Osteoblast (primary cell): Measurements from ENCODE around the gene FAM199X. TPM values are rescaled to one million over a fixed set of nuclear protein-coding genes. Genes with fewer than 3 reads are reported as not detected.

Experiments used
- DNase-seq: peaks from one replicate; pipeline ENCODE4 v3.0.0; 2011; ENCODE audit warnings: low spot score, mixed read lengths; ENCODE audit not compliant: insufficient read length; ENCODE audit errors: missing footprints
- H2AFZ ChIP-seq: 2 replicates; pipeline ENCODE4 v1.6.0; 2011; ENCODE audit warnings: mild to moderate bottlenecking, low read length
- H3K27ac ChIP-seq: 2 replicates; pipeline ENCODE4 v1.5.1; 2011; ENCODE audit warnings: mild to moderate bottlenecking, low read depth, low read length, moderate library complexity
- H3K27me3 ChIP-seq: 2 replicates; pipeline ENCODE4 v1.6.0; 2012; ENCODE audit warnings: mild to moderate bottlenecking, control low read depth, inconsistent platforms, low read length, moderate library complexity; ENCODE audit not compliant: insufficient read depth
- H3K36me3 ChIP-seq: 2 replicates; pipeline ENCODE4 v1.5.1; 2011; ENCODE audit warnings: mild to moderate bottlenecking, low read length, control low read depth, moderate library complexity; ENCODE audit not compliant: insufficient read depth
- H3K4me1 ChIP-seq: 2 replicates; pipeline ENCODE4 v1.5.1; 2011; ENCODE audit warnings: mild to moderate bottlenecking, low read length, control low read depth, moderate library complexity; ENCODE audit not compliant: insufficient read depth
- H3K4me2 ChIP-seq: 2 replicates; pipeline ENCODE4 v1.6.0; 2011; ENCODE audit warnings: mild to moderate bottlenecking, low read length; ENCODE audit not compliant: insufficient read depth
- H3K4me3 ChIP-seq: fragments of 200-600 bp; sonication (generic); 3 replicates; pipeline ENCODE4 v1.5.1; 2012; ENCODE audit warnings: mild to moderate bottlenecking, low read length, inconsistent platforms; ENCODE audit not compliant: insufficient read depth
- H3K79me2 ChIP-seq: 2 replicates; pipeline ENCODE4 v1.6.0; 2012; ENCODE audit warnings: mild to moderate bottlenecking, low read length, control low read depth, inconsistent platforms; ENCODE audit not compliant: insufficient read depth
- H3K9me3 ChIP-seq: 2 replicates; pipeline ENCODE4 v1.5.1; 2011; ENCODE audit warnings: low read depth, low read length, control low read depth
- H4K20me1 ChIP-seq: 2 replicates; pipeline ENCODE4 v1.6.0; 2012; ENCODE audit warnings: mild to moderate bottlenecking, low read length, control low read depth; ENCODE audit not compliant: insufficient read depth
- total RNA-seq: library from RNA; depleted of rRNA; stranded (reverse); fragments of >200 nt; gene quantifications from 2 replicates; pipeline ENCODE4 v1.2.3, GENCODE V29; 2012
- TF ChIP-seq, protein P1 (sequence below): IDR thresholded peaks from 2 replicates; pipeline ENCODE4 v1.5.1; 2011; ENCODE audit warnings: mild to moderate bottlenecking, low read depth, low read length, moderate library complexity; ENCODE audit errors: extremely low read depth

The FAM199X gene
- total RNA-seq, 1 donor = 22.4 TPM

- Histone ChIP-seq H3K4me3 (no peak overlapping the region), H3K36me3 (no peaks in the 10 kb centered on the region), H3K27ac (no peak overlapping the region), H4K20me1 (no peaks in the 10 kb centered on the region), H3K79me2 (no peaks in the 10 kb centered on the region), H3K27me3 (no peaks in the 10 kb centered on the region), H2AFZ (no peak overlapping the region), H3K9me3 (no peaks in the 10 kb centered on the region), H3K4me1 (no peaks in the 10 kb centered on the region), H3K4me2 (no peak overlapping the region)
- TF ChIP-seq, protein P1, sequence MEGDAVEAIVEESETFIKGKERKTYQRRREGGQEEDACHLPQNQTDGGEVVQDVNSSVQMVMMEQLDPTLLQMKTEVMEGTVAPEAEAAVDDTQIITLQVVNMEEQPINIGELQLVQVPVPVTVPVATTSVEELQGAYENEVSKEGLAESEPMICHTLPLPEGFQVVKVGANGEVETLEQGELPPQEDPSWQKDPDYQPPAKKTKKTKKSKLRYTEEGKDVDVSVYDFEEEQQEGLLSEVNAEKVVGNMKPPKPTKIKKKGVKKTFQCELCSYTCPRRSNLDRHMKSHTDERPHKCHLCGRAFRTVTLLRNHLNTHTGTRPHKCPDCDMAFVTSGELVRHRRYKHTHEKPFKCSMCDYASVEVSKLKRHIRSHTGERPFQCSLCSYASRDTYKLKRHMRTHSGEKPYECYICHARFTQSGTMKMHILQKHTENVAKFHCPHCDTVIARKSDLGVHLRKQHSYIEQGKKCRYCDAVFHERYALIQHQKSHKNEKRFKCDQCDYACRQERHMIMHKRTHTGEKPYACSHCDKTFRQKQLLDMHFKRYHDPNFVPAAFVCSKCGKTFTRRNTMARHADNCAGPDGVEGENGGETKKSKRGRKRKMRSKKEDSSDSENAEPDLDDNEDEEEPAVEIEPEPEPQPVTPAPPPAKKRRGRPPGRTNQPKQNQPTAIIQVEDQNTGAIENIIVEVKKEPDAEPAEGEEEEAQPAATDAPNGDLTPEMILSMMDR = no peak
- no peak for DNase-seq
These were observed 39.4 kb upstream of the FAM199X start for GRCh38 chrX:104126856-104127255.

DNA sequence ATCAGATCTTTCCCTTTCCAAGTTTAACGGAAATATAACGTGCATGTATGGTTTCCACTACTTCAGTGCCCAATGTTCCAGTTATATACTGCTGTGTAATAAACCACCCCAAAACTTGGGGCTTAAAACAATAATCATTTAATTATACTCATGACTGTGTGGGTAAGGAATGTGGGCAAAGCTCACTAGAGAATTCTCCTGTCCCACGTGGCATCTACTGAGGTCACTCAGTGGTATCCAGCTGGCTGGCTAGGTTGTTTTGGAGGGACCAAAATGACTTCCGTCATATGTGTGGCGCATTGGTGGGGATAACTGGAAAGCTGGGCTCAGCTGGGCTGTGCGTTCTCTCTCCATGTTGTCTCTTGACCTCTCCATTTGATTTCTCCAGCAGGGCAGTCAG, 35.4 kb upstream of the FAM199X start:
- Histone ChIP-seq H3K4me1 (no peaks in the 10 kb centered on the region), H2AFZ (no peak overlapping the region)

DNA sequence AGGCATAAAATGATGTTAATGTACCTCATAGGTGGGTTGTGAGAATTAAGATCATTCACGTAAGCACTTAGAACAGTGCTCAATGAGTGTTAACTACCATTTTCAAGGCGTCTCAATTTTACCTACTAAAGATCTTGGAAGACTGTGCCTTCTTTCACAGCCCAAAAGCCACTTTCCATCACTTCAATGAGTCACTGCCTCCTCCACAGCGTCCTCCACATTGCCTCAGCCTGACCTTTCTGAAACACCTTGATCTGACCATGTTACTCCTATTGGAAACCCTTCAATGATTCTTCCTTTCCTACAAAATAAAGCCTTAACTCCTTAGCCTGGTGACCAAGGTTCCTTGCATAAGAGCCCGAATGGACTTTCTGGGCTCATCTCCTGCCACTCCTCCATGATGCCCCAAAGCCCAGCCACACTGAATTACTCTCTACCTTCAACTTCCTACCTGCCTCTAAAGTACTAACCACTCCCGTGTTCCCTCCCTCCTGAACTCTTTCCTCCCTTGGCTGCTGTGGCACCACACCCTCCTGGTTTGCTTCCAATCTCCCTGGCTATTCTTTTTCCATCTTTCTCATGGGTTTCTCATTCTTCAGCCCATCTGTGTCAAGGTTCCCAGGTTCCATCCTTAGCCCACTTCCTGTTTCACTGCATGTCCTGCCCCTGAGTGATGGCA, 31.5 kb upstream of the FAM199X start:
- Histone ChIP-seq H3K4me1 (no peaks in the 10 kb centered on the region), H4K20me1 (no peaks in the 10 kb centered on the region), H3K79me2 (no peaks in the 10 kb centered on the region), H3K4me3 (no peak overlapping the region), H3K27me3 (no peaks in the 10 kb centered on the region), H2AFZ (no peak overlapping the region), H3K36me3 (no peaks in the 10 kb centered on the region), H3K27ac (no peak overlapping the region), H3K9me3 (no peaks in the 10 kb centered on the region), H3K4me2 (no peak overlapping the region)
- no peak for DNase-seq
- TF ChIP-seq, protein P1 = no peak

More for the DNA sequence above, 35.4 kb upstream of the FAM199X start:
- Histone ChIP-seq H3K4me3 (no peak overlapping the region), H3K79me2 (no peaks in the 10 kb centered on the region), H3K36me3 (no peaks in the 10 kb centered on the region), H3K9me3 (no peaks in the 10 kb centered on the region), H3K4me2 (no peak overlapping the region), H4K20me1 (no peaks in the 10 kb centered on the region), H3K27me3 (no peaks in the 10 kb centered on the region), H3K27ac (no peak overlapping the region)
- TF ChIP-seq, protein P1 = no peak
- DNase-seq = no peak

- H3K9me3 ChIP-seq = no peaks in the 10 kb centered on the region
- no peak overlapping the region for H2AFZ ChIP-seq
- no peaks in the 10 kb centered on the region for H4K20me1 ChIP-seq
- H3K4me3 ChIP-seq = no peak overlapping the region
- TF ChIP-seq, protein P1 = no peak
- no peak overlapping the region for H3K27ac ChIP-seq
- peak overlapping the region; percentile 88 for H3K4me2 ChIP-seq
- H3K4me1 ChIP-seq = no peaks in the 10 kb centered on the region
- no peaks in the 10 kb centered on the region for H3K27me3 ChIP-seq
- H3K36me3 ChIP-seq = no peaks in the 10 kb centered on the region
- no peaks in the 10 kb centered on the region for H3K79me2 ChIP-seq
- DNase-seq = no peak
These were observed 30.6 kb upstream of the FAM199X start for GRCh38 chrX:104135677-104136076.
